ENCODE results near the gene AMY1C. TPM values are rescaled to one million over a fixed set of nuclear protein-coding genes. Genes with fewer than 3 reads are reported as not detected.

AMY1C gene
- total RNA-seq, 4 donors from 2014 or later = not detected

Other genes starting within 250 kb of the AMY1C start
- 10 to 100 TPM in 3 of 4 donors, 1 to 10 TPM in 1; 7.5 to 30.3 (median 14.7) TPM for gene RNPC3, start 224.2 kb upstream of the AMY1C start, total RNA-seq
- gene AMY2B, start 178.3 kb upstream of the AMY1C start, total RNA-seq = 10 to 100 TPM; 34.3 to 60.2 (median 47.4) TPM
- gene AMY2A, start 132.5 kb upstream of the AMY1C start, total RNA-seq = 1 to 10 TPM in 1 of 4 donors, not detected in 3; 1.7 TPM
- gene AMY1A, start 94.1 kb upstream of the AMY1C start, total RNA-seq = not detected
- gene AMY1B, start 53.7 kb upstream of the AMY1C start, total RNA-seq = under 1 TPM in 1 of 4 donors, not detected in 3; 0.17 TPM

Data from esophagus muscularis mucosa (tissue), 4 donors.